ENCODE data around the gene ERC2. TPM values are rescaled to one million over a fixed set of nuclear protein-coding genes. Genes with fewer than 3 reads are reported as not detected.
"Not testable (repeated sequence)": the region's sequence is repeated elsewhere in the genome, so short reads cannot be mapped to it uniquely, and the experiment has no call there.

Gene ERC2
- total and polyA plus RNA-seq, 2 donors (not counting 3 experiments of a cell fraction or from before 2014, with no cell fraction given): 5.6 to 15.5 TPM

DNA sequence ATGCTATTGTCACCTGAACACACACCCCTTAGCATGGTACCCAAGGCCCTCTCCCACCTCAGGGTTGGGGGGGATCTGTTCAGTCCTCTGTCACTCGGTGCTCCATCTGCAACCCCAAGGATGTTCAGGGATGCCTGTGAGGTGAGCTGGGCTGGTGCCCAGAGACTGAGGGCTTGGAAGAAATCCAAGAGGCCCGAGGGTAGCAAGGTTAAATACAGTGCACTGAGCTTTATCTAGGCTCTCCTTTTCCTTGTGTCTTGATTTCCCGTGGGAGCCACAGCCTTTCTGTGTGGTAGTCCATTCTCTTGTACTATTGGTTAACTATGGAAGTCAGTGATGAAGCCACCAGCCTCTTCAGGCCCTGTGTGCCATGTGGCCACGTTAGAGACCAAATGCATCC is 962.5 kb downstream of the ERC2 start:
- Histone ChIP-seq H3K9me1 (replicated peaks; ENCODE audit: control insufficient read depth, extremely low read depth, insufficient read depth, low read length) (no peaks in the 10 kb centered on the region), H3K4me1 (ENCODE audit: control insufficient read depth, extremely low read depth, insufficient read depth, low read length) (no peaks in the 10 kb centered on the region), H3K9ac (replicated peaks; ENCODE audit: extremely low read depth, insufficient read depth, low read length) (no peak overlapping the region), H3K79me2 (ENCODE audit: control insufficient read depth, insufficient read depth, low read length) (no peaks in the 10 kb centered on the region), H2AFZ (ENCODE audit: low read depth, low read length) (no peak overlapping the region), H3K9me3 (replicated peaks; ENCODE audit: control insufficient read depth, insufficient read depth, low read length) (no peaks in the 10 kb centered on the region), H4K20me1 (replicated peaks; ENCODE audit: control insufficient read depth, extremely low read depth, insufficient read depth, low read length) (no peaks in the 10 kb centered on the region), H3K4me2 (ENCODE audit: insufficient read depth, low read length) (no peak overlapping the region), H3K36me3 (ENCODE audit: control insufficient read depth in 2 of 2, extremely low read depth in 1 of 2, insufficient read depth in 2 of 2, low read length in 2 of 2) (no peaks in the 10 kb centered on the region), H3K27me3 (ENCODE audit: control insufficient read depth in 2 of 2, insufficient read depth in 2 of 2, low read length in 2 of 2) (no peaks in the 10 kb centered on the region), H3K27ac (ENCODE audit: insufficient read depth, low read depth, low read length) (no peak overlapping the region), H3K4me3 (replicated peaks in 1 of 3; ENCODE audit: insufficient read depth in 1 of 3, low read depth in 1 of 3, low read length in 3 of 3) (no peak overlapping the region)
- intact Hi-C loops (cut with micrococcal nuclease) (no loop called here), dilution Hi-C loops (cut with MboI; ENCODE audit: extremely low pct_ligation_motif_present, low sequenced_read_pairs) (no loop called here)
- TF ChIP-seq POLR2A (IDR thresholded peaks at IDR 0.05; ENCODE audit: low read depth, low read length): no peak
- TF ChIP-seq JUN (IDR thresholded peaks at IDR 0.05; ENCODE audit: borderline replicate concordance, insufficient read depth, insufficient read length, low read depth): no peak
- TF ChIP-seq, protein P1, sequence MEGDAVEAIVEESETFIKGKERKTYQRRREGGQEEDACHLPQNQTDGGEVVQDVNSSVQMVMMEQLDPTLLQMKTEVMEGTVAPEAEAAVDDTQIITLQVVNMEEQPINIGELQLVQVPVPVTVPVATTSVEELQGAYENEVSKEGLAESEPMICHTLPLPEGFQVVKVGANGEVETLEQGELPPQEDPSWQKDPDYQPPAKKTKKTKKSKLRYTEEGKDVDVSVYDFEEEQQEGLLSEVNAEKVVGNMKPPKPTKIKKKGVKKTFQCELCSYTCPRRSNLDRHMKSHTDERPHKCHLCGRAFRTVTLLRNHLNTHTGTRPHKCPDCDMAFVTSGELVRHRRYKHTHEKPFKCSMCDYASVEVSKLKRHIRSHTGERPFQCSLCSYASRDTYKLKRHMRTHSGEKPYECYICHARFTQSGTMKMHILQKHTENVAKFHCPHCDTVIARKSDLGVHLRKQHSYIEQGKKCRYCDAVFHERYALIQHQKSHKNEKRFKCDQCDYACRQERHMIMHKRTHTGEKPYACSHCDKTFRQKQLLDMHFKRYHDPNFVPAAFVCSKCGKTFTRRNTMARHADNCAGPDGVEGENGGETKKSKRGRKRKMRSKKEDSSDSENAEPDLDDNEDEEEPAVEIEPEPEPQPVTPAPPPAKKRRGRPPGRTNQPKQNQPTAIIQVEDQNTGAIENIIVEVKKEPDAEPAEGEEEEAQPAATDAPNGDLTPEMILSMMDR (IDR thresholded peaks at IDR 0.05; ENCODE audit: extremely low read depth in 1 of 2, insufficient read depth in 1 of 2, low read depth in 1 of 2, low read length in 2 of 2): no peak
- no peak for TF ChIP-seq GATA2 (IDR thresholded peaks at IDR 0.05; ENCODE audit: insufficient read depth, insufficient read length, low read depth, low read length)
- no peak for TF ChIP-seq POLR2AphosphoS5 (IDR thresholded peaks at IDR 0.05; ENCODE audit: insufficient read depth, low read depth, low read length)
- TF ChIP-seq, protein P2, sequence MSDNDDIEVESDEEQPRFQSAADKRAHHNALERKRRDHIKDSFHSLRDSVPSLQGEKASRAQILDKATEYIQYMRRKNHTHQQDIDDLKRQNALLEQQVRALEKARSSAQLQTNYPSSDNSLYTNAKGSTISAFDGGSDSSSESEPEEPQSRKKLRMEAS (IDR thresholded peaks at IDR 0.05; ENCODE audit: insufficient read depth, insufficient read length): no peak
- no peak for TF ChIP-seq FOS (IDR thresholded peaks at IDR 0.05; ENCODE audit: borderline replicate concordance, insufficient read depth, low read length)
- no peak for TF ChIP-seq MYC (IDR thresholded peaks at IDR 0.05; ENCODE audit: low read depth, low read length)
- TF ChIP-seq EZH2 (IDR thresholded peaks at IDR 0.05; ENCODE audit: borderline replicate concordance, low read depth, low read length, severe bottlenecking): no peak
- DNase-seq (ENCODE audit: low read depth, low spot score) (no peak), FAIRE-seq (no peak)
- CTCF ChIA-PET: no interaction called here
- BruUV-seq (replicated peaks): no TSS peak
- POLR2A ChIA-PET: interaction anchor here (0.6 kb wide), 1 partner anchor 15 kb away, joined by 3 read pairs; no protein-coding TSS in a partner anchor

DNA sequence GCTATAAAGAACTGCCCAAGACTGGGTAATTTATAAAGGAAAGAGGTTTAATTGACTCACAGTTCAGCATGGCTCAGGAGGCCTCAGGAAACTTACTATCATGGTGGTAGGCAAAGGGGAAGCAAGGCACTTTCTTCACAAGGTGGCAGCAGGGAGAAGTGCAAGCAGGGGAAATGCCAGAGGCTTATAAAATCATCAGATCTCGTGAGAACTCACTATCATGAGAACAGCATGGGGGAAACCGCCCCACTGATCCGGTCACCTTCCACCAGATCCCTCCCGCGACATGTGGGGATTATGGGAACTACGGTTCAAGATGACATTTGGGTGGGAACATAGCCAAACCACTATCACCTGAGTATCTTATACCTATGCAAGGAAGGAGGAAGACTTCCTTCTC is 963.2 kb downstream of the ERC2 start:
- H3K9me1 ChIP-seq (replicated peaks; ENCODE audit: control insufficient read depth, extremely low read depth, insufficient read depth, low read length); H3K9ac ChIP-seq (replicated peaks; ENCODE audit: extremely low read depth, insufficient read depth, low read length); H3K79me2 ChIP-seq (ENCODE audit: control insufficient read depth, insufficient read depth, low read length); BruUV-seq (replicated peaks); POLR2A ChIA-PET; H4K20me1 ChIP-seq (replicated peaks; ENCODE audit: control insufficient read depth, extremely low read depth, insufficient read depth, low read length); H2AFZ ChIP-seq (ENCODE audit: low read depth, low read length); dilution Hi-C loops (cut with MboI; ENCODE audit: extremely low pct_ligation_motif_present, low sequenced_read_pairs); H3K4me1 ChIP-seq (ENCODE audit: control insufficient read depth, extremely low read depth, insufficient read depth, low read length); H3K9me3 ChIP-seq (replicated peaks; ENCODE audit: control insufficient read depth, insufficient read depth, low read length); H3K27me3 ChIP-seq (ENCODE audit: control insufficient read depth in 2 of 2, insufficient read depth in 2 of 2, low read length in 2 of 2); DNase-seq (ENCODE audit: low read depth, low spot score); H3K4me3 ChIP-seq (replicated peaks in 1 of 3; ENCODE audit: insufficient read depth in 1 of 3, low read depth in 1 of 3, low read length in 3 of 3); FAIRE-seq; intact Hi-C loops (cut with micrococcal nuclease); H3K4me2 ChIP-seq (ENCODE audit: insufficient read depth, low read length); H3K36me3 ChIP-seq (ENCODE audit: control insufficient read depth in 2 of 2, extremely low read depth in 1 of 2, insufficient read depth in 2 of 2, low read length in 2 of 2); H3K27ac ChIP-seq (ENCODE audit: insufficient read depth, low read depth, low read length): not testable (repeated sequence)
- CTCF ChIA-PET: interaction anchor here (1.5 kb wide), 1 partner anchor 538 kb away, joined by 3 read pairs; no protein-coding TSS in a partner anchor
